ENCODE data around the gene CTIF. TPM values are rescaled to one million over a fixed set of nuclear protein-coding genes. Genes with fewer than 3 reads are reported as not detected.

The CTIF gene
- total RNA-seq, 1 donor from 2014 or later = 54.8 TPM

- no peak for DNase-seq
- Histone ChIP-seq H3K27me3 (ENCODE audit: low read depth) (no peaks in the 10 kb centered on the region), H3K36me3 (no peaks in the 10 kb centered on the region), H3K4me3 (no peak overlapping the region), H3K9me3 (no peaks in the 10 kb centered on the region), H3K4me1 (peaks cover 17% of the 10 kb centered on the region), H3K27ac (no peak overlapping the region)
- intact Hi-C loops (cut with DNase I) = no loop called here
- TF ChIP-seq, protein P1, sequence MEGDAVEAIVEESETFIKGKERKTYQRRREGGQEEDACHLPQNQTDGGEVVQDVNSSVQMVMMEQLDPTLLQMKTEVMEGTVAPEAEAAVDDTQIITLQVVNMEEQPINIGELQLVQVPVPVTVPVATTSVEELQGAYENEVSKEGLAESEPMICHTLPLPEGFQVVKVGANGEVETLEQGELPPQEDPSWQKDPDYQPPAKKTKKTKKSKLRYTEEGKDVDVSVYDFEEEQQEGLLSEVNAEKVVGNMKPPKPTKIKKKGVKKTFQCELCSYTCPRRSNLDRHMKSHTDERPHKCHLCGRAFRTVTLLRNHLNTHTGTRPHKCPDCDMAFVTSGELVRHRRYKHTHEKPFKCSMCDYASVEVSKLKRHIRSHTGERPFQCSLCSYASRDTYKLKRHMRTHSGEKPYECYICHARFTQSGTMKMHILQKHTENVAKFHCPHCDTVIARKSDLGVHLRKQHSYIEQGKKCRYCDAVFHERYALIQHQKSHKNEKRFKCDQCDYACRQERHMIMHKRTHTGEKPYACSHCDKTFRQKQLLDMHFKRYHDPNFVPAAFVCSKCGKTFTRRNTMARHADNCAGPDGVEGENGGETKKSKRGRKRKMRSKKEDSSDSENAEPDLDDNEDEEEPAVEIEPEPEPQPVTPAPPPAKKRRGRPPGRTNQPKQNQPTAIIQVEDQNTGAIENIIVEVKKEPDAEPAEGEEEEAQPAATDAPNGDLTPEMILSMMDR (IDR thresholded peaks at IDR 0.05) = no peak
- no peak for ATAC-seq
Observed at GRCh38 chr18:48707636-48708296, 168.9 kb downstream of the CTIF start.

GRCh38 chr18:48708807-48709206, 170.0 kb downstream of the CTIF start:
- no peak overlapping the region for H3K4me3 ChIP-seq
- no peaks in the 10 kb centered on the region for H3K9me3 ChIP-seq
- peak overlapping the region; percentile 56 for H3K27ac ChIP-seq
- ATAC-seq = no peak
- H3K36me3 ChIP-seq = peaks cover 4% of the 10 kb centered on the region
- no peak for DNase-seq
- no peaks in the 10 kb centered on the region for H3K27me3 ChIP-seq (ENCODE audit: low read depth)
- intact Hi-C loops (cut with DNase I) = no loop called here
- TF ChIP-seq, protein P1 (IDR thresholded peaks at IDR 0.05) = no peak
- peaks cover 25% of the 10 kb centered on the region for H3K4me1 ChIP-seq

DNA sequence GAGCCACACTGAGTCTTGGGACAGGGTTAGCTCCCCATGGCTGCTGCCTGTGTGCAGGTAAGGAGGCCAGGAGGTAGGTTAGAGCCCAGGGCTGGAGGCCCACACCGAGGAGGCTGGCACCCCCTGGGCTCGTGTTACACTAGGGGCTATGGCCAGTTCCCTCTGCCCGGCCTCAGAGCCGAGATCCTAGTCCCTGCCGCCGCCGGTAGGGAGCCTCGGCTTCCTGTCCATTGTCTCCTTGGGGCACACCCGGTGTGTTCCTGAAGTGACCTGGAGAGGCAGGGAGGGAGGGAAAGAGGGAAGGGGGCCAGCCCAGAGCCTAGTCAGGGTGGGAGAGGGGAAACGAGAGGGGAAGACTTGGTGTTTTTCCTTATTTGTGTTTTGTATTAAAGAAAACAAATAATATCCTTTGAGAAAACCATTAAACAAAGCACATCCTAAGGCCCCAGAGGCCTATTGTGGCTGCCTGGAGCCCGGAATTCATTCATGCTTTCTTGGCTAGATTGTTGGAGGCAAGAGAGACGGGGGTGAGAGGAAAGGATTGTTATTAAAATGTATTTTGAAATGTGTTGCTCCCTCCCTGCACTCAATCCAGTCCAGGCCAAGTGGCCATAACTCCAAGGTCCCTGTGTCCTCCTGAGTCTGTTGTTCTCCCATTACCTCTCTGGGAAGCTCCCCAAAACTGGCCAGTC, 170.7 kb downstream of the CTIF start:
- H3K4me1 ChIP-seq = peaks cover 28% of the 10 kb centered on the region
- H3K36me3 ChIP-seq = peaks cover 4% of the 10 kb centered on the region
- peak in 1 of 2 donors; percentile 12 for ATAC-seq
- TF ChIP-seq, protein P1 (IDR thresholded peaks at IDR 0.05) = no peak
- intact Hi-C loops (cut with DNase I) = no loop called here
- no peaks in the 10 kb centered on the region for H3K27me3 ChIP-seq (ENCODE audit: low read depth)
- DNase-seq = no peak
- H3K27ac ChIP-seq = peak overlapping the region; percentile 56
- no peaks in the 10 kb centered on the region for H3K9me3 ChIP-seq
- no peak overlapping the region for H3K4me3 ChIP-seq

DNA sequence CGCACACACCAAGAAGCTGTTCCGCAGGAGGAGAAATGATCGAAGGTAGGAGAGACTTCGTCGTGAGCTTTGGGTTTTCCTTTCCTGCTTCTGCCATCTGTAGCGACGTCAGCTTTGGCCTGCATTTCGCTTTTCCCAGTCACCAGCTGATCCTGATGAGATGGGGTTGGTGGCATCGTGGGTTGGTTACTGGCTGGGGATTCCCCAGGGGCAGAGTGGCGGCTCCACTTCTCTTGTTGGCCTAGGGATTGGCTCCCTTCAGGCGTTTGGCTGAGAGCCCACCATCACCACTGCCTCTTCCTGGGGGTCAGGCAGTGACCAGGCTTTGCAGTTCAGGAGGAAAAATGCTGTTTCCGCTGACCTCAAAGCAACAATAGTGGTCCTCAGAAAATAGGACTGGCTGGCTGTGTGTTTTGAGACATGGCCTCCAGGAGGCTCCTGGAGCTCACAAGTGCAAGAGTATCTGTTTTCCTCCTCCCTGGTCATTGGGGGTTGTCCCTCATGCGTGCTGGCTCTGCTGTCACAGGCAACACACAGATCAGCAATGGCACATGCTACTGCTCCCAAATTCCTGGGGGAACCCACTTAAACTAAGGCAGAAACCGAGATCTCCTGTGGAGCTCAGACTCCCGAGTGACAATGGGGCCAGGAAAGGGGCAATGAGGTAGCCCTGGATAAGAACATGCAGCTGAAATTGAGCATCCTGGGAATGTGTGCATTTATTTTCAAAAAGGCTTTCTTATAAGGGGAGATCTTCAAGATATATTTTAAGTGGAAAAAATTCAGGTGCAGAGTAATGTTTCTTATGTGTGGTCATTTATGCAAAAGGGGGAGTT, 173.0 kb downstream of the CTIF start:
- Histone ChIP-seq H3K4me3 (no peak overlapping the region), H3K9me3 (no peaks in the 10 kb centered on the region), H3K4me1 (peaks cover 43% of the 10 kb centered on the region), H3K36me3 (peaks cover 4% of the 10 kb centered on the region), H3K27ac (no peak overlapping the region), H3K27me3 (ENCODE audit: low read depth) (no peaks in the 10 kb centered on the region)
- DNase-seq (no peak), ATAC-seq (no peak)
- intact Hi-C loops (cut with DNase I) = no loop called here
- TF ChIP-seq, protein P1 (IDR thresholded peaks at IDR 0.05) = peak; percentile 23

- no peaks in the 10 kb centered on the region for H3K9me3 ChIP-seq
- ATAC-seq = no peak
- peaks cover 43% of the 10 kb centered on the region for H3K4me1 ChIP-seq
- H3K36me3 ChIP-seq = peaks cover 4% of the 10 kb centered on the region
- H3K27me3 ChIP-seq (ENCODE audit: low read depth) = no peaks in the 10 kb centered on the region
- H3K4me3 ChIP-seq = no peak overlapping the region
- TF ChIP-seq, protein P1 (IDR thresholded peaks at IDR 0.05) = no peak
- DNase-seq = no peak
- no peak overlapping the region for H3K27ac ChIP-seq
- intact Hi-C loops (cut with DNase I) = no loop called here
Observed at GRCh38 chr18:48713309-48713708, 174.5 kb downstream of the CTIF start.
